ENCODE measurements around the gene EVPLL.

- TF ChIP-seq POLR2AphosphoS5 (IDR thresholded peaks at IDR 0.05; ENCODE audit: low read depth, low read length) (no peak), REST (IDR thresholded peaks at IDR 0.05; ENCODE audit: insufficient read depth in 1 of 2, low read depth in 2 of 2, low read length in 2 of 2) (no peak), SIN3A (IDR thresholded peaks at IDR 0.05; ENCODE audit: borderline replicate concordance, insufficient read depth, low read length) (no peak)
Measured at GRCh38 chr17:18382441-18383078, 5.0 kb downstream of the EVPLL start.
